Right atrium auricular region (tissue), 2 donors: Measurements from ENCODE around the gene KCMF1. TPM values are rescaled to one million over a fixed set of nuclear protein-coding genes. Genes with fewer than 3 reads are reported as not detected.

Experiments
- DNase-seq: peaks from one replicate; pipeline ENCODE4 v3.0.0-alpha.2; 2019; ENCODE audit warnings: low spot score
- H3K27ac ChIP-seq, 2 donors: fragments of 200-600 bp; sonication (generic); 1 replicate in 1 of 2; 2 replicates in 1 of 2; pipeline ENCODE4 v1.5.1; 2016 to 2019
- H3K27me3 ChIP-seq, 2 donors: fragments of 200-600 bp; sonication (generic); one replicate each; pipeline versions ENCODE4 v1.5.1 to v1.6.0; 2017 to 2019
- H3K36me3 ChIP-seq: fragments of 200-600 bp; sonication (generic); one replicate; pipeline ENCODE4 v1.5.1; 2016
- H3K4me1 ChIP-seq, 2 donors: fragments of 200-600 bp; sonication (generic); one replicate each; pipeline versions ENCODE4 v1.5.1 to v1.6.0; 2017 to 2019
- H3K4me3 ChIP-seq, 2 donors: fragments of 200-600 bp; sonication (generic); 1 replicate in 1 of 2; 2 replicates in 1 of 2; pipeline ENCODE4 v1.5.1; 2017 to 2019; ENCODE audit warnings: mild to moderate bottlenecking in 1 of 2, moderate library complexity in 1 of 2
- H3K9me3 ChIP-seq, 2 donors: fragments of 200-600 bp; sonication (generic); one replicate each; pipeline ENCODE4 v1.5.1; 2019
- total RNA-seq, 2 donors: library from RNA; depleted of rRNA; stranded (reverse); fragments of >200 nt; gene quantifications; one replicate each; pipeline ENCODE4 v1.1.0, GENCODE V29; 2016
- TF ChIP-seq, protein P1 (sequence below), 2 donors: fragments of 200-600 bp; sonication (generic); IDR thresholded peaks; one replicate each; pipeline ENCODE4 v1.5.1; 2019; ENCODE audit warnings: antibody characterized with exemption in 2 of 2

KCMF1 gene
- total RNA-seq, 2 donors from 2014 or later, result 53.1 to 69.5 TPM

DNA sequence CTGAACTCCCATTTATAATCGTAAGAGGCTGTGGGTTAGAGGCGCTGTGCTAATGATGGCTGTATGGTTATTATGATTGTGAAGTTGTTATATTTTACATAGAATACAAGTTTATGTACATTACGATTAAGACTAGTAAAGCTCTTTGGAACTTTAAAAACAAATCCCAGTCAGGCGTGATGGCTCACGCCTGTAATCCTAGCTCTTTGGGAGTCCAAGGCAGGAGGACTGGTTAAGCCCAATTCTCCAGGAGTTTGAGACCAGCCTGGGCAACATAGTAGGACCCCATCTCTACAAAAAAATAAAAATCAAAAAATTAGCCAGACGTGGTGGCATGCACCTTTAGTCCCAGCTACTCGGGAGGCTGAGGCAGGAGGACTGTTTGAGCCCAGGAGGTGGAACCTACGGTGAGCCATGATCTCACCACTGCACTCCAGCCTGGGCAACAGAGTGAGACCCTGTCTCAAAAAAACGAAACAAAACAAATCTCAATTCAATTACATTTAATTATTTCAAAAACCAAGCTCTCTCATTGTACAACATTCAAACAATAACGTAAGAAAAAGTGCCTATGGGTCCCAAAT is 23.9 kb upstream of the KCMF1 start:
- H3K36me3 ChIP-seq, result no peaks in the 10 kb centered on the region
- no peaks in the 10 kb centered on the region for H3K9me3 ChIP-seq
- TF ChIP-seq, protein P1, sequence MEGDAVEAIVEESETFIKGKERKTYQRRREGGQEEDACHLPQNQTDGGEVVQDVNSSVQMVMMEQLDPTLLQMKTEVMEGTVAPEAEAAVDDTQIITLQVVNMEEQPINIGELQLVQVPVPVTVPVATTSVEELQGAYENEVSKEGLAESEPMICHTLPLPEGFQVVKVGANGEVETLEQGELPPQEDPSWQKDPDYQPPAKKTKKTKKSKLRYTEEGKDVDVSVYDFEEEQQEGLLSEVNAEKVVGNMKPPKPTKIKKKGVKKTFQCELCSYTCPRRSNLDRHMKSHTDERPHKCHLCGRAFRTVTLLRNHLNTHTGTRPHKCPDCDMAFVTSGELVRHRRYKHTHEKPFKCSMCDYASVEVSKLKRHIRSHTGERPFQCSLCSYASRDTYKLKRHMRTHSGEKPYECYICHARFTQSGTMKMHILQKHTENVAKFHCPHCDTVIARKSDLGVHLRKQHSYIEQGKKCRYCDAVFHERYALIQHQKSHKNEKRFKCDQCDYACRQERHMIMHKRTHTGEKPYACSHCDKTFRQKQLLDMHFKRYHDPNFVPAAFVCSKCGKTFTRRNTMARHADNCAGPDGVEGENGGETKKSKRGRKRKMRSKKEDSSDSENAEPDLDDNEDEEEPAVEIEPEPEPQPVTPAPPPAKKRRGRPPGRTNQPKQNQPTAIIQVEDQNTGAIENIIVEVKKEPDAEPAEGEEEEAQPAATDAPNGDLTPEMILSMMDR (IDR thresholded peaks at IDR 0.05), result no peak
- no peak for DNase-seq
- H3K27ac ChIP-seq, result no peak overlapping the region
- no peaks in the 10 kb centered on the region for H3K4me1 ChIP-seq
- H3K27me3 ChIP-seq, result no peaks in the 10 kb centered on the region
- H3K4me3 ChIP-seq, result no peak overlapping the region

DNA sequence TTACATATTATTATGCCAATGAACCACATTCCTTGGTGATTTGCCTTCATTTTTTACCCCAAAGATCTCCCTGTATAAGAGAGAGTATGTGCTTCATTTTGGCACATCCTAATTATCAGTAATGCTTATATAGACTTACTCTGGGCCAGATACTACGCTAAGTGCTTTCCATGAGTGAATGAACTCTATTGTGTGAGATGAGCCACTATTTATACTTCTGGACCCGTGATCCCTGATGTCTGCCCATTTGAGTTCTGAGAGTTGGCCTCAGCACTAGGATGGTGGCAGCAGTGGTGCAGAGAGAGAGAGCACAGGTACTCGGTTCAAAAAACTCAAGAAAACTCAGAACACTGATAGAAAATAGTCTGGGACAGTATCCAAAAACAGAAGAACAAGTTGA is 17.4 kb upstream of the KCMF1 start:
- TF ChIP-seq, protein P1 (IDR thresholded peaks at IDR 0.05), result no peak
- Histone ChIP-seq H3K36me3 (no peaks in the 10 kb centered on the region), H3K4me3 (no peak overlapping the region), H3K27ac (no peak overlapping the region), H3K4me1 (peaks cover 0 to 10% of the 10 kb centered on the region in 2 donors), H3K9me3 (no peaks in the 10 kb centered on the region), H3K27me3 (no peaks in the 10 kb centered on the region)
- DNase-seq, result no peak

DNA sequence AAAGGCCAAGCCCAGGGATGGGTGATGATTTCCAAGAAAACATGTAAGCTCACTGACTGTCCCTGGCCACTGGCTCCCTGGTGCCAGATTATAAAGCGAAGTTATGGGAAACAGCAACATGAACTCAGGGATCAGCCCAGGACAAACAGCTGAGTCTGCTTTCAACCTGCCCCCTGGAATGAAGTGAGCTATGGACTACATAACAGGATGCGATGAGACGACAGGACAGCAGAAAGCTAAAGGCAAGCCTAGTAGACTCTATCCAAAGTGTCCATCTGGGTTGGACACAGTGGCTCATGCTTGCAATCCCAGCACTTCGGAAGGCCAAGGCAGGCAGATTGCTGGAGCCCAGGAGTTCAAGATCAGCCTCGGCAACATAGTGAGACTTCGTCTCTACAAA is 16.6 kb upstream of the KCMF1 start:
- H3K27ac ChIP-seq, result no peak overlapping the region
- no peak for DNase-seq
- no peak overlapping the region for H3K4me3 ChIP-seq
- peaks cover 0 to 10% of the 10 kb centered on the region in 2 donors for H3K4me1 ChIP-seq
- TF ChIP-seq, protein P1 (IDR thresholded peaks at IDR 0.05), result no peak
- no peaks in the 10 kb centered on the region for H3K27me3 ChIP-seq
- H3K9me3 ChIP-seq, result no peaks in the 10 kb centered on the region
- no peaks in the 10 kb centered on the region for H3K36me3 ChIP-seq

DNA sequence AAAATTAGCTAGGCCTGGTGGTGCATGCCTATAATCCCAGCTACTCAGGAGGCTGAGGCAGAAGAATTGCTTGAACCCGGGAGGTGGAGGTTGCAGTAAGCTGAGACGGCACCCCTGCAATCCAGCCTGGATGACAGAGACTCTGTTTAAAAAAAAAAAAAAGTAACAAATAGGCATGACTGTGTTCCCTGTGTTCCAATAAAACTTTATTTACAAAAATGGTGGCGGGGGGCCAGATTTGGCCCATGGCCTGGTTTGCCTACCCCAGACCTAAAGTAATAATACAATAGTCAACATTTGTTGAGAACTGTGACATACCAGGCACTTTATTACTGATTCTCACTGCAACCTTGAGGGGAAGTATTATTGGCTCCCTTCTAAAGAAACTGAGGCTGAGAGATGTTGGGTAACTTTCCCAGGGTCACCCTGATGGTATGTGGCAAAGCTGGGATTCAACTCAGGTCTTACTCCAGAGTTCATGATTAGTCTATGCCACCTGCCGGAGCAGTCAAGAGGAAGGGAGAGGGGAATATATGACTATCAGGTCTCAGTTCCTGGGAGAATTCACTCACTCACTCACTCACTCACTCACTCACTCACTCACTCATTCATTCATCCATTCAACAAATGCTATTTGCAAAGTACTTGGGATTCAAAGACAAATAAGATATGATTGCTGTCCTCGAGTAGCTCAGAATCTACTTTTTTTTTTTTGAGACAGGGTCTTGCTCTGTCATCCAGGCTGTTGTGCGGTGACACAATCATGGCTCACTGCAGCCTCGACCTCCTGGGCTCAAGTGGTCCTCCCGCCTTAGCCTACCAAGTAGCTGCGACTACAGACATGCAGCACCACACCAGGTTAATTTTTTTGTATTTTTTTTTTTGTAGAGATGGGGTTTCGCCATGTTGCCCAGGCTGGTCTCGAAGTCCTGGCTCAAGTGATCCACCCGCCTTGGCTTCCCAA is 14.3 kb upstream of the KCMF1 start:
- DNase-seq, result no peak
- peaks cover 0 to 10% of the 10 kb centered on the region in 2 donors for H3K4me1 ChIP-seq
- no peaks in the 10 kb centered on the region for H3K36me3 ChIP-seq
- H3K27me3 ChIP-seq, result no peaks in the 10 kb centered on the region
- TF ChIP-seq, protein P1 (IDR thresholded peaks at IDR 0.05), result no peak
- no peak overlapping the region for H3K4me3 ChIP-seq
- H3K9me3 ChIP-seq, result no peaks in the 10 kb centered on the region
- H3K27ac ChIP-seq, result no peak overlapping the region

DNA sequence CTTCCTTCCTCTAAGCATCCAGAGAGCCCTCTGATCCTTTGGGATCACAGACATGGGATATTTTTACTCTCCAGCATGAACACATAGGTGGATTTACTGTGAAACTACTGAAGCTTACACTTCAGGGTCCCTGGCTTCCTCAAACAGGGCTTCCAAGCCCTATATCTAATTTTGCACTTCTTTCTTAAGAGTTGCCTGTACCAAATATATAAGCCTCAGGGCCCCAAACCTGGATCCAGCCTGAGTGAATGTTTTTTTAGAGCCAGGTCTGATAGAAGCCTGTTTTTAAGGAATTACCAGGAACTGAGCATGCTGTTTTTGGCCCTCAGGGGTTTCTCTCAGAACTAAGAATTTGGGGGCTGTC is 13.2 kb upstream of the KCMF1 start:
- Histone ChIP-seq H3K9me3 (no peaks in the 10 kb centered on the region), H3K27me3 (no peaks in the 10 kb centered on the region), H3K4me3 (no peak overlapping the region), H3K36me3 (no peaks in the 10 kb centered on the region), H3K27ac (no peak overlapping the region), H3K4me1 (peaks cover 0 to 10% of the 10 kb centered on the region in 2 donors)
- TF ChIP-seq, protein P1 (IDR thresholded peaks at IDR 0.05), result no peak
- DNase-seq, result no peak
